Kidney epithelial cell (primary cell): ENCODE results near the gene MIPEP. TPM values are rescaled to one million over a fixed set of nuclear protein-coding genes. Genes with fewer than 3 reads are reported as not detected.
A peak's percentile ranks its signal among the peaks of the same experiment; 100 is the strongest.
"Not testable (repeated sequence)": the region's sequence is repeated elsewhere in the genome, so short reads cannot be mapped to it uniquely, and the experiment has no call there.

Experiments
- DNase-seq: peaks from one replicate; pipeline ENCODE4 v3.0.0-alpha.2; 2010; ENCODE audit warnings: low read depth
- H3K27me3 ChIP-seq: 2 replicates; pipeline ENCODE4 v1.6.0; 2011; ENCODE audit warnings: low read length; ENCODE audit not compliant: control insufficient read depth, insufficient read depth
- H3K36me3 ChIP-seq: 2 replicates; pipeline ENCODE4 v1.5.1; 2011; ENCODE audit warnings: low read length; ENCODE audit not compliant: control insufficient read depth, insufficient read depth
- H3K4me3 ChIP-seq: 2 replicates; pipeline ENCODE4 v1.5.1; 2011; ENCODE audit warnings: low read depth, mild to moderate bottlenecking, control low read depth, low read length
- CTCF ChIP-seq: IDR thresholded peaks from 2 replicates; pipeline ENCODE4 v1.5.1; 2011; ENCODE audit warnings: mild to moderate bottlenecking, moderate library complexity, low read length, control low read depth, inconsistent platforms; ENCODE audit not compliant: insufficient read depth, poor library complexity, severe bottlenecking
- total RNA-seq: library from RNA; depleted of rRNA; stranded (reverse); fragments of >200 nt; gene quantifications from 2 replicates; pipeline ENCODE4 v1.2.3, GENCODE V29; 2015

The MIPEP gene
- total RNA-seq, 1 donor from 2014 or later, result 25.6 TPM

GRCh38 chr13:23889615-23890607, 711 bp upstream of the MIPEP start:
- TF ChIP-seq CTCF, result peak; percentile 26
- no peaks in the 10 kb centered on the region for H3K27me3 ChIP-seq
- peak overlapping the region; percentile 94 for H3K4me3 ChIP-seq
- no peak for DNase-seq
- H3K36me3 ChIP-seq, result no peaks in the 10 kb centered on the region

GRCh38 chr13:23884361-23884760, 4.8 kb downstream of the MIPEP start:
- not testable (repeated sequence) for H3K4me3 ChIP-seq, H3K27me3 ChIP-seq, H3K36me3 ChIP-seq, DNase-seq

- no peak overlapping the region for H3K4me3 ChIP-seq
- no peak for TF ChIP-seq CTCF
- H3K36me3 ChIP-seq, result no peaks in the 10 kb centered on the region
- DNase-seq, result no peak
- H3K27me3 ChIP-seq, result no peaks in the 10 kb centered on the region
These were observed 5.9 kb downstream of the MIPEP start for GRCh38 chr13:23883255-23883654.

GRCh38 chr13:23881402-23881800, 7.8 kb downstream of the MIPEP start:
- not testable (repeated sequence) for H3K36me3 ChIP-seq, DNase-seq, H3K4me3 ChIP-seq, H3K27me3 ChIP-seq

GRCh38 chr13:23880493-23881401, 8.5 kb downstream of the MIPEP start:
- H3K36me3 ChIP-seq, DNase-seq, H3K4me3 ChIP-seq, H3K27me3 ChIP-seq: not testable (repeated sequence)

GRCh38 chr13:23877286-23877685, 11.9 kb downstream of the MIPEP start:
- DNase-seq, result no peak
- no peak overlapping the region for H3K4me3 ChIP-seq
- TF ChIP-seq CTCF, result no peak
- no peaks in the 10 kb centered on the region for H3K36me3 ChIP-seq
- H3K27me3 ChIP-seq, result no peaks in the 10 kb centered on the region

- Histone ChIP-seq H3K4me3 (no peak overlapping the region), H3K36me3 (no peaks in the 10 kb centered on the region), H3K27me3 (no peaks in the 10 kb centered on the region)
- peak; percentile 44 for TF ChIP-seq CTCF
- DNase-seq, result no peak
These were observed 12.9 kb downstream of the MIPEP start for GRCh38 chr13:23876265-23876664.
